ENCODE data around the gene SWSAP1.
A peak's percentile ranks its signal among the peaks of the same experiment; 100 is the strongest.
"Not testable (repeated sequence)": the region's sequence is repeated elsewhere in the genome, so short reads cannot be mapped to it uniquely, and the experiment has no call there.

SWSAP1 gene

GRCh38 chr19:11373885-11374432, 507 bp upstream of the SWSAP1 start:
- TF ChIP-seq CTCF (IDR thresholded peaks at IDR 0.05; ENCODE audit: insufficient read depth, low read depth, low read length, missing control alignments), result no peak
- H3K4me3 ChIP-seq (ENCODE audit: low read depth, low read length), result peak overlapping the region; percentile 81
- DNase-seq (ENCODE audit: low read depth), result no peak

GRCh38 chr19:11375143-11375948, 880 bp downstream of the SWSAP1 start:
- H3K4me3 ChIP-seq (ENCODE audit: low read depth, low read length), result peak overlapping the region; percentile 82
- no peak for TF ChIP-seq CTCF (IDR thresholded peaks at IDR 0.05; ENCODE audit: insufficient read depth, low read depth, low read length, missing control alignments)
- DNase-seq (ENCODE audit: low read depth), result peak; percentile 88

- peak overlapping the region; percentile 39 for H3K4me3 ChIP-seq (ENCODE audit: low read depth, low read length)
- DNase-seq (ENCODE audit: low read depth), result peak; percentile 71
- no peak for TF ChIP-seq CTCF (IDR thresholded peaks at IDR 0.05; ENCODE audit: insufficient read depth, low read depth, low read length, missing control alignments)
These were observed 2.8 kb downstream of the SWSAP1 start for GRCh38 chr19:11377237-11377636.

- peak overlapping the region; percentile 39; the same call in 1 of the 2 replicates for H3K4me3 ChIP-seq (ENCODE audit: low read depth, low read length)
These were observed 3.3 kb downstream of the SWSAP1 start for GRCh38 chr19:11377756-11378155.

GRCh38 chr19:11378319-11379189, 4.1 kb downstream of the SWSAP1 start:
- peak; percentile 56 for DNase-seq (ENCODE audit: low read depth)
- peak; percentile 68 for TF ChIP-seq CTCF (IDR thresholded peaks at IDR 0.05; ENCODE audit: insufficient read depth, low read depth, low read length, missing control alignments)

More at GRCh38 chr19:11377756-11378155, 3.3 kb downstream of the SWSAP1 start:
- DNase-seq (ENCODE audit: low read depth), result no peak
- no peak for TF ChIP-seq CTCF (IDR thresholded peaks at IDR 0.05; ENCODE audit: insufficient read depth, low read depth, low read length, missing control alignments)

GRCh38 chr19:11379269-11379845, 4.9 kb downstream of the SWSAP1 start:
- H3K4me3 ChIP-seq (ENCODE audit: low read depth, low read length); DNase-seq (ENCODE audit: low read depth): not testable (repeated sequence)

More at GRCh38 chr19:11378319-11379189, 4.1 kb downstream of the SWSAP1 start:
- H3K4me3 ChIP-seq (ENCODE audit: low read depth, low read length), result no peak overlapping the region
